Caco-2 (cell line): ENCODE results near the gene D2HGDH. TPM values are rescaled to one million over a fixed set of nuclear protein-coding genes. Genes with fewer than 3 reads are reported as not detected.

ENCODE experiments used
- BruUV-seq: library from RNA; stranded (reverse); fragments of 400-500 nt; replicated peaks from 2 replicates; lab custom pipeline; 2021; lab: Mats Ljungman, UMichigan
- CTCF ChIA-PET: fragments of 300-600 bp; sonication (Branson Sonifier 250); formaldehyde crosslinking; loops from one replicate; lab custom pipeline; 2022; ENCODE audit warnings: antibody characterized with exemption; lab: Charles Lee
- POLR2A ChIA-PET: fragments of 300-600 bp; sonication (Branson Sonifier 250); formaldehyde crosslinking; loops from one replicate; lab custom pipeline; 2022; ENCODE audit warnings: antibody characterized with exemption; lab: Charles Lee
- DNase-seq, 2 experiments: peaks; one replicate each; pipeline versions ENCODE4 v3.0.0 to v3.0.0-alpha.2; 2020 to 2022
- H3K27me3 ChIP-seq: replicated peaks from 2 replicates; pipeline ENCODE4 v1.6.0; 2011; ENCODE audit warnings: low read length; ENCODE audit not compliant: control insufficient read depth, insufficient read depth
- H3K36me3 ChIP-seq: 2 replicates; pipeline ENCODE4 v1.5.1; 2011; ENCODE audit warnings: low read length; ENCODE audit not compliant: control insufficient read depth, insufficient read depth
- H3K4me1 ChIP-seq: fragments of 250-450 bp; sonication (Bioruptor Pico); 2 replicates; pipeline ENCODE4 v1.5.1; 2020; ENCODE audit warnings: mild to moderate bottlenecking
- H3K4me3 ChIP-seq: 2 replicates; pipeline ENCODE4 v1.5.1; 2011; ENCODE audit warnings: low read depth, mild to moderate bottlenecking, control low read depth, low read length
- H3K9me3 ChIP-seq: fragments of 250-450 bp; sonication (Bioruptor Pico); 2 replicates; pipeline ENCODE4 v1.5.1; 2020; ENCODE audit warnings: mild to moderate bottlenecking, moderate library complexity
- H3K27ac Mint-ChIP-seq: one replicate; pipeline ENCODE4 v1.8.0; 2022; ENCODE audit warnings: mixed read lengths; ENCODE audit not compliant: unreplicated experiment
- H3K27me3 Mint-ChIP-seq: one replicate; pipeline ENCODE4 v1.8.0; 2022; ENCODE audit warnings: mixed read lengths; ENCODE audit not compliant: insufficient read depth, unreplicated experiment
- H3K36me3 Mint-ChIP-seq: one replicate; pipeline ENCODE4 v1.8.0; 2022; ENCODE audit warnings: mild to moderate bottlenecking, mixed read lengths; ENCODE audit not compliant: insufficient read depth, unreplicated experiment
- H3K4me1 Mint-ChIP-seq: one replicate; pipeline ENCODE4 v1.8.0; 2022; ENCODE audit warnings: low read depth, mixed read lengths; ENCODE audit not compliant: unreplicated experiment
- H3K4me3 Mint-ChIP-seq: one replicate; pipeline ENCODE4 v1.8.0; 2022; ENCODE audit warnings: mild to moderate bottlenecking, moderate library complexity, mixed read lengths; ENCODE audit not compliant: unreplicated experiment
- H3K9me3 Mint-ChIP-seq: one replicate; pipeline ENCODE4 v1.8.0; 2022; ENCODE audit warnings: mixed read lengths; ENCODE audit not compliant: unreplicated experiment
- CTCF ChIP-seq, 2 experiments: fragments of 200-600 bp in 1 of 2; IDR thresholded peaks; 1 replicate in 1 of 2; 2 replicates in 1 of 2; pipeline versions ENCODE4 v1.5.1 to v1.8.0; 2011 to 2022; ENCODE audit warnings: antibody characterized with exemption in 1 of 2, control low read depth in 1 of 2, inconsistent platforms in 1 of 2, low read depth in 1 of 2, low read length in 1 of 2, mild to moderate bottlenecking in 1 of 2, moderate library complexity in 1 of 2; ENCODE audit not compliant: insufficient read depth in 1 of 2, severe bottlenecking in 1 of 2, unreplicated experiment in 1 of 2
- intact Hi-C: fragments of 100-400 bp; cut with micrococcal nuclease; formaldehyde crosslinking; loops from one replicate; pipeline ENCODE4 v1.10.0; 2022; ENCODE audit not compliant: unreplicated experiment
- total RNA-seq: library from RNA; stranded (reverse); gene quantifications from 2 replicates; pipeline ENCODE4 v1.2.3, GENCODE V29; 2022

The D2HGDH gene
- total RNA-seq, 1 experiment from 2014 or later: 35.4 TPM

GRCh38 chr2:241724975-241725870 is 9.2 kb upstream of the D2HGDH start:
- ChIA-PET POLR2A (no interaction called here), CTCF (interaction anchor here (0.9 kb wide), 1 partner anchor 153 kb away, joined by 3 read pairs; no protein-coding TSS in a partner anchor)
- Histone ChIP-seq H3K9me3 (0 out of 2 replicates have a peak, but pooled peaks cover 3% of the 10 kb centered on the region), H3K4me1 (no peaks in the 10 kb centered on the region), H3K27me3 (no peaks in the 10 kb centered on the region), H3K4me3 (no peak overlapping the region), H3K36me3 (peaks cover 2% of the 10 kb centered on the region)
- intact Hi-C loops: no loop called here
- no peak overlapping the region for H3K27ac Mint-ChIP-seq
- H3K9me3 Mint-ChIP-seq: no peaks in the 10 kb centered on the region
- H3K36me3 Mint-ChIP-seq: peaks cover 25% of the 10 kb centered on the region
- BruUV-seq: no TSS peak
- H3K4me1 Mint-ChIP-seq: no peaks in the 10 kb centered on the region
- no peaks in the 10 kb centered on the region for H3K27me3 Mint-ChIP-seq
- TF ChIP-seq CTCF (IDR thresholded peaks at IDR 0.05; ENCODE audit: insufficient read depth in 1 of 2, low read depth in 1 of 2, low read length in 1 of 2, severe bottlenecking in 1 of 2, unreplicated experiment in 1 of 2): no peak
- H3K4me3 Mint-ChIP-seq: no peak overlapping the region
- DNase-seq: no peak

- POLR2A ChIA-PET: no interaction called here
Measured at GRCh38 chr2:241726459-241726858, 8.0 kb upstream of the D2HGDH start.

GRCh38 chr2:241728000-241728399 is 6.4 kb upstream of the D2HGDH start:
- no peak overlapping the region for H3K4me3 Mint-ChIP-seq
- intact Hi-C loops: no loop called here
- no peak for TF ChIP-seq CTCF (IDR thresholded peaks at IDR 0.05; ENCODE audit: insufficient read depth in 1 of 2, low read depth in 1 of 2, low read length in 1 of 2, severe bottlenecking in 1 of 2, unreplicated experiment in 1 of 2)
- H3K36me3 Mint-ChIP-seq: peaks cover 6% of the 10 kb centered on the region
- Histone ChIP-seq H3K9me3 (no peaks in the 10 kb centered on the region), H3K36me3 (no peaks in the 10 kb centered on the region; the same call in 1 of the 2 replicates), H3K4me1 (no peaks in the 10 kb centered on the region), H3K27me3 (no peaks in the 10 kb centered on the region), H3K4me3 (no peak overlapping the region)
- H3K27me3 Mint-ChIP-seq: no peaks in the 10 kb centered on the region
- H3K27ac Mint-ChIP-seq: no peak overlapping the region
- no peak for DNase-seq
- ChIA-PET CTCF (no interaction called here), POLR2A (no interaction called here)
- H3K4me1 Mint-ChIP-seq: no peaks in the 10 kb centered on the region
- H3K9me3 Mint-ChIP-seq: no peaks in the 10 kb centered on the region
- BruUV-seq: no TSS peak

More at GRCh38 chr2:241726459-241726858, 8.0 kb upstream of the D2HGDH start:
- intact Hi-C loops: no loop called here
- Mint-ChIP-seq H3K4me1 (no peaks in the 10 kb centered on the region), H3K4me3 (no peak overlapping the region), H3K9me3 (no peaks in the 10 kb centered on the region), H3K27me3 (no peaks in the 10 kb centered on the region), H3K27ac (no peak overlapping the region), H3K36me3 (peaks cover 14% of the 10 kb centered on the region)
- Histone ChIP-seq H3K4me3 (no peak overlapping the region), H3K4me1 (no peaks in the 10 kb centered on the region), H3K27me3 (no peaks in the 10 kb centered on the region), H3K9me3 (0 out of 2 replicates have a peak, but pooled peaks cover 3% of the 10 kb centered on the region), H3K36me3 (no peaks in the 10 kb centered on the region; the same call in 1 of the 2 replicates)
- no peak for TF ChIP-seq CTCF (IDR thresholded peaks at IDR 0.05; ENCODE audit: insufficient read depth in 1 of 2, low read depth in 1 of 2, low read length in 1 of 2, severe bottlenecking in 1 of 2, unreplicated experiment in 1 of 2)
- DNase-seq: no peak
- CTCF ChIA-PET: no interaction called here
- no TSS peak for BruUV-seq
